ENCODE results near the gene NXPH3. TPM values are rescaled to one million over a fixed set of nuclear protein-coding genes. Genes with fewer than 3 reads are reported as not detected.

The NXPH3 gene
- total RNA-seq, 1 donor = 1.9 TPM

GRCh38 chr17:49631496-49631895 is 55.8 kb downstream of the NXPH3 start:
- no peak for TF ChIP-seq CTCF (IDR thresholded peaks at IDR 0.05; ENCODE audit: insufficient read depth, low read length)
- no peak overlapping the region for H3K4me3 ChIP-seq (ENCODE audit: low read depth, low read length)
- no peak for DNase-seq (ENCODE audit: low read depth)

Other genes starting within 250 kb of the NXPH3 start
- gene ZNF652, start 213.6 kb upstream of the NXPH3 start, total RNA-seq (ENCODE audit: low replicate concordance) = 25.6 and 27.7 TPM in 2 replicates
- gene PHB1, start 161.0 kb upstream of the NXPH3 start, total RNA-seq (ENCODE audit: low replicate concordance) = 48.3 and 103 TPM in 2 replicates
- 3.3 TPM in 1 of 2 replicates, not detected in the other for gene NGFR, start 80.6 kb upstream of the NXPH3 start, total RNA-seq (ENCODE audit: low replicate concordance)
- 46.1 and 85.4 TPM in 2 replicates for gene SPOP, start 102.2 kb downstream of the NXPH3 start, total RNA-seq (ENCODE audit: low replicate concordance)
- gene SLC35B1, start 132.1 kb downstream of the NXPH3 start, total RNA-seq (ENCODE audit: low replicate concordance) = 24.5 and 59.7 TPM in 2 replicates
- gene FAM117A, start 188.3 kb downstream of the NXPH3 start, total RNA-seq (ENCODE audit: low replicate concordance) = 1.1 TPM in 2 replicates
- 21.5 and 33.5 TPM in 2 replicates for gene KAT7, start 212.8 kb downstream of the NXPH3 start, total RNA-seq (ENCODE audit: low replicate concordance)

All from fibroblast of the aortic adventitia (primary cell).